ENCODE data around the gene NCAM1.
"Not testable (repeated sequence)": the region's sequence is repeated elsewhere in the genome, so short reads cannot be mapped to it uniquely, and the experiment has no call there.

Gene NCAM1

GRCh38 chr11:112961146-112961668, at the start of gene NCAM1:
Gene NCAM1, plus strand, starts transcription at chr11:112961420.
- Histone ChIP-seq H3K9ac (ENCODE audit: insufficient read length) (peak within 1 kb of the TSS; percentile 50), H3K9me3 (ENCODE audit: low read depth, low read length) (no peaks in the 10 kb centered on the region), H3K36me3 (ENCODE audit: insufficient read depth, low read length) (no peaks in the 10 kb centered on the region), H3K4me3 (peak within 1 kb of the TSS; percentile 86), H3K27ac (no peak within 1 kb of the TSS)
- DNase-seq (ENCODE audit: low read depth, low spot score): no peak
- no peak for TF ChIP-seq FOXP2 (optimal IDR thresholded peaks at IDR 0.05; ENCODE audit: control extremely low read depth, extremely low read length, insufficient read depth)

- TF ChIP-seq FOXP2 (optimal IDR thresholded peaks at IDR 0.05; ENCODE audit: control extremely low read depth, extremely low read length, insufficient read depth) (no peak), POLR2AphosphoS5 (IDR thresholded peaks at IDR 0.05; ENCODE audit: borderline replicate concordance, low read depth, low read length) (no peak), EZH2 (IDR thresholded peaks at IDR 0.05) (no peak)
- no peaks in the 10 kb centered on the region for H3K9me3 ChIP-seq (ENCODE audit: low read depth, low read length)
- no peak overlapping the region for H3K4me3 ChIP-seq
- no peaks in the 10 kb centered on the region for H3K36me3 ChIP-seq (ENCODE audit: insufficient read depth, low read length)
- H3K27ac ChIP-seq: no peak overlapping the region
- no peak overlapping the region for H3K9ac ChIP-seq (ENCODE audit: insufficient read length)
- DNase-seq (ENCODE audit: low read depth, low spot score): no peak
These were observed 38.6 kb upstream of the NCAM1 start for GRCh38 chr11:112922606-112923005.

- not testable (repeated sequence) for H3K9me3 ChIP-seq (ENCODE audit: low read depth, low read length); H3K27ac ChIP-seq; DNase-seq (ENCODE audit: low read depth, low spot score); H3K36me3 ChIP-seq (ENCODE audit: insufficient read depth, low read length); H3K4me3 ChIP-seq; H3K9ac ChIP-seq (ENCODE audit: insufficient read length)
These were observed 36.4 kb upstream of the NCAM1 start for GRCh38 chr11:112924836-112925235.

GRCh38 chr11:112925516-112926310, 35.5 kb upstream of the NCAM1 start:
- Histone ChIP-seq H3K36me3 (ENCODE audit: insufficient read depth, low read length) (no peaks in the 10 kb centered on the region), H3K9me3 (ENCODE audit: low read depth, low read length) (no peaks in the 10 kb centered on the region), H3K9ac (ENCODE audit: insufficient read length) (no peak overlapping the region), H3K4me3 (no peak overlapping the region), H3K27ac (no peak overlapping the region)
- DNase-seq (ENCODE audit: low read depth, low spot score): no peak
- TF ChIP-seq EZH2 (IDR thresholded peaks at IDR 0.05) (no peak), FOXP2 (optimal IDR thresholded peaks at IDR 0.05; ENCODE audit: control extremely low read depth, extremely low read length, insufficient read depth) (no peak), POLR2AphosphoS5 (IDR thresholded peaks at IDR 0.05; ENCODE audit: borderline replicate concordance, low read depth, low read length) (no peak)

GRCh38 chr11:112928136-112928535, 33.1 kb upstream of the NCAM1 start:
- TF ChIP-seq FOXP2 (optimal IDR thresholded peaks at IDR 0.05; ENCODE audit: control extremely low read depth, extremely low read length, insufficient read depth): no peak
- no peak for TF ChIP-seq EZH2 (IDR thresholded peaks at IDR 0.05)
- no peak for TF ChIP-seq POLR2AphosphoS5 (IDR thresholded peaks at IDR 0.05; ENCODE audit: borderline replicate concordance, low read depth, low read length)
- no peak overlapping the region for H3K9ac ChIP-seq (ENCODE audit: insufficient read length)
- DNase-seq (ENCODE audit: low read depth, low spot score): no peak
- H3K36me3 ChIP-seq (ENCODE audit: insufficient read depth, low read length): no peaks in the 10 kb centered on the region
- H3K27ac ChIP-seq: no peak overlapping the region
- no peaks in the 10 kb centered on the region for H3K9me3 ChIP-seq (ENCODE audit: low read depth, low read length)
- no peak overlapping the region for H3K4me3 ChIP-seq

GRCh38 chr11:112929432-112929831, 31.8 kb upstream of the NCAM1 start:
- TF ChIP-seq FOXP2 (optimal IDR thresholded peaks at IDR 0.05; ENCODE audit: control extremely low read depth, extremely low read length, insufficient read depth) (no peak), POLR2AphosphoS5 (IDR thresholded peaks at IDR 0.05; ENCODE audit: borderline replicate concordance, low read depth, low read length) (no peak), EZH2 (IDR thresholded peaks at IDR 0.05) (no peak)
- Histone ChIP-seq H3K27ac (no peak overlapping the region), H3K4me3 (no peak overlapping the region), H3K9me3 (ENCODE audit: low read depth, low read length) (no peaks in the 10 kb centered on the region), H3K36me3 (ENCODE audit: insufficient read depth, low read length) (no peaks in the 10 kb centered on the region), H3K9ac (ENCODE audit: insufficient read length) (no peak overlapping the region)
- DNase-seq (ENCODE audit: low read depth, low spot score): no peak

- no peaks in the 10 kb centered on the region for H3K9me3 ChIP-seq (ENCODE audit: low read depth, low read length)
- DNase-seq (ENCODE audit: low read depth, low spot score): no peak
- no peak overlapping the region for H3K4me3 ChIP-seq
- no peaks in the 10 kb centered on the region for H3K36me3 ChIP-seq (ENCODE audit: insufficient read depth, low read length)
- no peak overlapping the region for H3K27ac ChIP-seq
- H3K9ac ChIP-seq (ENCODE audit: insufficient read length): no peak overlapping the region
- no peak for TF ChIP-seq POLR2AphosphoS5 (IDR thresholded peaks at IDR 0.05; ENCODE audit: borderline replicate concordance, low read depth, low read length)
- TF ChIP-seq EZH2 (IDR thresholded peaks at IDR 0.05): no peak
- no peak for TF ChIP-seq FOXP2 (optimal IDR thresholded peaks at IDR 0.05; ENCODE audit: control extremely low read depth, extremely low read length, insufficient read depth)
These were observed 29.5 kb upstream of the NCAM1 start for GRCh38 chr11:112931703-112932102.

- no peak for DNase-seq (ENCODE audit: low read depth, low spot score)
- Histone ChIP-seq H3K4me3 (no peak overlapping the region), H3K9me3 (ENCODE audit: low read depth, low read length) (no peaks in the 10 kb centered on the region), H3K36me3 (ENCODE audit: insufficient read depth, low read length) (no peaks in the 10 kb centered on the region), H3K9ac (ENCODE audit: insufficient read length) (no peak overlapping the region), H3K27ac (no peak overlapping the region)
- TF ChIP-seq EZH2 (IDR thresholded peaks at IDR 0.05) (no peak), POLR2AphosphoS5 (IDR thresholded peaks at IDR 0.05; ENCODE audit: borderline replicate concordance, low read depth, low read length) (no peak), FOXP2 (optimal IDR thresholded peaks at IDR 0.05; ENCODE audit: control extremely low read depth, extremely low read length, insufficient read depth) (no peak)
These were observed 28.6 kb upstream of the NCAM1 start for GRCh38 chr11:112932593-112932992.

GRCh38 chr11:112933970-112934369, 27.2 kb upstream of the NCAM1 start:
- Histone ChIP-seq H3K4me3 (no peak overlapping the region), H3K9ac (ENCODE audit: insufficient read length) (no peak overlapping the region), H3K27ac (no peak overlapping the region), H3K9me3 (ENCODE audit: low read depth, low read length) (no peaks in the 10 kb centered on the region), H3K36me3 (ENCODE audit: insufficient read depth, low read length) (no peaks in the 10 kb centered on the region)
- no peak for DNase-seq (ENCODE audit: low read depth, low spot score)
- TF ChIP-seq POLR2AphosphoS5 (IDR thresholded peaks at IDR 0.05; ENCODE audit: borderline replicate concordance, low read depth, low read length) (no peak), FOXP2 (optimal IDR thresholded peaks at IDR 0.05; ENCODE audit: control extremely low read depth, extremely low read length, insufficient read depth) (no peak), EZH2 (IDR thresholded peaks at IDR 0.05) (no peak)

Measured in SK-N-MC (cell line).